A673 (cell line): ENCODE data around the gene TET1. TPM values are rescaled to one million over a fixed set of nuclear protein-coding genes. Genes with fewer than 3 reads are reported as not detected.
"Not testable (repeated sequence)": the region's sequence is repeated elsewhere in the genome, so short reads cannot be mapped to it uniquely, and the experiment has no call there.

Experiments
- BruUV-seq: library from RNA; stranded (reverse); fragments of 400-500 nt; replicated peaks from 2 replicates; lab custom pipeline; 2021; lab: Mats Ljungman, UMichigan
- CTCF ChIA-PET: fragments of 300-600 bp; sonication (Branson Sonifier 250); formaldehyde crosslinking; loops from one replicate; lab custom pipeline; 2022; ENCODE audit warnings: antibody characterized with exemption; lab: Charles Lee
- POLR2A ChIA-PET: fragments of 300-600 bp; sonication (Branson Sonifier 250); formaldehyde crosslinking; loops from one replicate; lab custom pipeline; 2022; ENCODE audit warnings: antibody characterized with exemption; ENCODE audit not compliant: low non-redundant PET; lab: Charles Lee
- DNase-seq: peaks from one replicate; pipeline ENCODE4 v3.0.0-alpha.2; 2015; ENCODE audit warnings: low spot score
- H3K27ac ChIP-seq: fragments of 200-600 bp; sonication (generic); 2 replicates; pipeline ENCODE4 v1.5.1; 2016; ENCODE audit warnings: mixed run types, low read depth, mild to moderate bottlenecking, mixed read lengths, antibody characterized with exemption, low read length; ENCODE audit not compliant: poor library complexity, severe bottlenecking
- H3K27me3 ChIP-seq: fragments of 200-600 bp; sonication (generic); replicated peaks from 2 replicates; pipeline ENCODE4 v1.6.1; 2017; ENCODE audit warnings: mixed run types, low read depth, mild to moderate bottlenecking, mixed read lengths, antibody characterized with exemption, low read length; ENCODE audit not compliant: insufficient read depth, poor library complexity
- H3K36me3 ChIP-seq: fragments of 200-600 bp; sonication (generic); 2 replicates; pipeline ENCODE4 v1.6.1; 2016; ENCODE audit warnings: mixed run types, mild to moderate bottlenecking, mixed read lengths, antibody characterized with exemption, low read length; ENCODE audit not compliant: insufficient read depth, poor library complexity, severe bottlenecking
- H3K4me1 ChIP-seq: fragments of 200-600 bp; sonication (generic); 2 replicates; pipeline ENCODE4 v1.6.1; 2017; ENCODE audit warnings: mixed run types, mild to moderate bottlenecking, mixed read lengths, antibody characterized with exemption, low read length; ENCODE audit not compliant: insufficient read depth, poor library complexity, severe bottlenecking
- H3K4me3 ChIP-seq: fragments of 200-600 bp; sonication (generic); 2 replicates; pipeline ENCODE4 v1.5.1; 2016; ENCODE audit warnings: low read depth, mixed run types, mild to moderate bottlenecking, mixed read lengths, low read length; ENCODE audit not compliant: poor library complexity, severe bottlenecking
- H3K9me3 ChIP-seq: fragments of 200-600 bp; sonication (generic); 2 replicates; pipeline ENCODE4 v1.6.1; 2016; ENCODE audit warnings: mixed run types, low read depth, mild to moderate bottlenecking, mixed read lengths, antibody characterized with exemption, low read length; ENCODE audit not compliant: poor library complexity, severe bottlenecking
- CTCF ChIP-seq: fragments of 300-800, 200-600 bp; sonication (generic); conservative IDR thresholded peaks from 2 replicates; pipeline ENCODE4 v1.5.1; 2017; ENCODE audit warnings: low read depth, mild to moderate bottlenecking, antibody characterized with exemption, low read length, moderate library complexity, mixed read lengths
- EZH2 ChIP-seq: fragments of 200-600 bp; sonication (generic); IDR thresholded peaks from 2 replicates; pipeline ENCODE4 v1.6.1; 2017; ENCODE audit warnings: borderline replicate concordance, low read depth, mild to moderate bottlenecking, mixed read lengths, antibody characterized with exemption, low read length; ENCODE audit not compliant: poor library complexity, severe bottlenecking
- intact Hi-C: fragments of 100-400 bp; cut with micrococcal nuclease; formaldehyde crosslinking; loops from one replicate; pipeline ENCODE4 v1.10.0; 2022; ENCODE audit not compliant: unreplicated experiment
- total RNA-seq: library from RNA; stranded (reverse); gene quantifications from 2 replicates; pipeline ENCODE4 v1.2.3, GENCODE V29; 2021

TET1 gene
- total RNA-seq, 1 experiment from 2014 or later: 15.2 TPM

GRCh38 chr10:68697106-68697505 is 137.0 kb downstream of the TET1 start:
- Histone ChIP-seq H3K4me3 (no peak overlapping the region), H3K36me3 (peaks cover under 1% of the 10 kb centered on the region), H3K27me3 (no peaks in the 10 kb centered on the region), H3K4me1 (peaks cover 5% of the 10 kb centered on the region), H3K9me3 (no peaks in the 10 kb centered on the region), H3K27ac (no peak overlapping the region)
- intact Hi-C loops: no loop called here
- BruUV-seq: no TSS peak
- CTCF ChIA-PET: no interaction called here
- no peak for TF ChIP-seq EZH2
- TF ChIP-seq CTCF: no peak
- POLR2A ChIA-PET: no interaction called here
- DNase-seq: no peak

GRCh38 chr10:68700197-68700596 is 140.1 kb downstream of the TET1 start:
- intact Hi-C loops: no loop called here
- no peaks in the 10 kb centered on the region for H3K27me3 ChIP-seq
- no peak overlapping the region for H3K27ac ChIP-seq
- H3K4me1 ChIP-seq: peaks cover 5% of the 10 kb centered on the region
- no peaks in the 10 kb centered on the region for H3K36me3 ChIP-seq
- TF ChIP-seq CTCF: no peak
- no peak for TF ChIP-seq EZH2
- ChIA-PET CTCF (no interaction called here), POLR2A (no interaction called here)
- DNase-seq: no peak
- H3K4me3 ChIP-seq: no peak overlapping the region
- no TSS peak for BruUV-seq
- no peaks in the 10 kb centered on the region for H3K9me3 ChIP-seq

GRCh38 chr10:68705548-68705947 is 145.4 kb downstream of the TET1 start:
- POLR2A ChIA-PET: no interaction called here
- no peaks in the 10 kb centered on the region for H3K36me3 ChIP-seq
- H3K9me3 ChIP-seq: no peaks in the 10 kb centered on the region
- TF ChIP-seq EZH2 (no peak), CTCF (no peak)
- CTCF ChIA-PET: no interaction called here
- H3K27ac ChIP-seq: no peak overlapping the region
- intact Hi-C loops: no loop called here
- DNase-seq: no peak
- H3K27me3 ChIP-seq: no peaks in the 10 kb centered on the region
- no peak overlapping the region for H3K4me3 ChIP-seq
- no TSS peak for BruUV-seq
- H3K4me1 ChIP-seq: no peaks in the 10 kb centered on the region

GRCh38 chr10:68708987-68709386 is 148.8 kb downstream of the TET1 start:
- POLR2A ChIA-PET, H3K4me3 ChIP-seq, H3K27ac ChIP-seq, H3K36me3 ChIP-seq, H3K9me3 ChIP-seq, BruUV-seq, CTCF ChIA-PET, H3K4me1 ChIP-seq, H3K27me3 ChIP-seq, intact Hi-C loops, DNase-seq: not testable (repeated sequence)

- DNase-seq, H3K4me1 ChIP-seq, H3K4me3 ChIP-seq, H3K27ac ChIP-seq, intact Hi-C loops, BruUV-seq, CTCF ChIA-PET, H3K27me3 ChIP-seq, H3K36me3 ChIP-seq, H3K9me3 ChIP-seq, POLR2A ChIA-PET: not testable (repeated sequence)
These were observed 152.9 kb downstream of the TET1 start for GRCh38 chr10:68713065-68713464.
